ENCODE measurements around the gene ACSF3. TPM values are rescaled to one million over a fixed set of nuclear protein-coding genes. Genes with fewer than 3 reads are reported as not detected.

Gene ACSF3
- total and polyA plus RNA-seq, 4 donors: 15.3 to 27.3 (median 18.8) TPM

GRCh38 chr16:89140981-89141883, 47.6 kb downstream of the ACSF3 start:
- H3K27ac ChIP-seq (ENCODE audit: low read depth in 1 of 2, low read length in 2 of 2): no peak overlapping the region
- no peak overlapping the region for H3K4me3 ChIP-seq (ENCODE audit: low read depth in 1 of 3, low read length in 3 of 3)
- no peaks in the 10 kb centered on the region for H3K4me1 ChIP-seq (ENCODE audit: control insufficient read depth in 4 of 4, insufficient read depth in 4 of 4, low read length in 3 of 4)
- no peak overlapping the region for H3K9ac ChIP-seq (ENCODE audit: low read depth in 1 of 2, low read length in 2 of 2)
- no peak for DNase-seq (ENCODE audit: low spot score)
- peaks cover under 1 to 36% (median 8%) of the 10 kb centered on the region in 4 donors for H3K36me3 ChIP-seq (ENCODE audit: control insufficient read depth in 4 of 4, insufficient read depth in 3 of 4, low read depth in 1 of 4, low read length in 3 of 4)
- H3K27me3 ChIP-seq (ENCODE audit: control insufficient read depth in 4 of 4, insufficient read depth in 4 of 4, low read length in 3 of 4): no peaks in the 10 kb centered on the region
- TF ChIP-seq TAF1 (conservative IDR thresholded peaks at IDR 0.05) (no peak), CTCF (IDR thresholded peaks at IDR 0.05; ENCODE audit: low read depth, low read length, missing input control) (no peak), YY1 (IDR thresholded peaks at IDR 0.05) (no peak), MAX (IDR thresholded peaks at IDR 0.05) (no peak), RXRA (IDR thresholded peaks at IDR 0.05) (no peak), JUND (IDR thresholded peaks at IDR 0.05) (no peak), ATF3 (IDR thresholded peaks at IDR 0.05) (no peak), FOXA1 (IDR thresholded peaks at IDR 0.05) (no peak), SP1 (IDR thresholded peaks at IDR 0.05) (no peak), REST (IDR thresholded peaks at IDR 0.05) (no peak), GABPA (IDR thresholded peaks at IDR 0.05 in 1 of 2, conservative IDR thresholded peaks at IDR 0.05 in 1 of 2) (no peak), ZBTB33 (IDR thresholded peaks at IDR 0.05) (no peak), HNF4G (IDR thresholded peaks at IDR 0.05) (no peak), EGR1 (IDR thresholded peaks at IDR 0.05; ENCODE audit: low read depth in 2 of 2) (no peak), FOXA2 (IDR thresholded peaks at IDR 0.05) (no peak), RAD21 (IDR thresholded peaks at IDR 0.05) (no peak), NR2F2 (IDR thresholded peaks at IDR 0.05) (no peak), HNF4A (conservative IDR thresholded peaks at IDR 0.05) (no peak)
- 95% methylated on average over 31 of the region's 31 CpGs for WGBS
- H3K9me3 ChIP-seq (ENCODE audit: control insufficient read depth in 4 of 4, low read length in 3 of 4): no peaks in the 10 kb centered on the region
